Vagina (tissue), 2 donors: ENCODE data around the gene ATP6V0D1. TPM values are rescaled to one million over a fixed set of nuclear protein-coding genes. Genes with fewer than 3 reads are reported as not detected.
A peak's percentile ranks its signal among the peaks of the same experiment; 100 is the strongest.

ENCODE experiments used
- DNase-seq, 2 donors: peaks; one replicate each; pipeline ENCODE4 v3.0.0-alpha.2; 2017; ENCODE audit errors: extremely low spot score in 2 of 2
- H3K27ac ChIP-seq: fragments of 200-600 bp; sonication (generic); one replicate; pipeline ENCODE4 v1.5.1; 2019
- H3K27me3 ChIP-seq: fragments of 200-600 bp; sonication (generic); one replicate; pipeline ENCODE4 v1.5.1; 2019
- H3K36me3 ChIP-seq, 2 donors: fragments of 200-600 bp; sonication (generic); one replicate each; pipeline ENCODE4 v1.5.1; 2017 to 2019
- H3K4me1 ChIP-seq: fragments of 200-600 bp; sonication (generic); one replicate; pipeline ENCODE4 v1.5.1; 2019
- H3K4me3 ChIP-seq, 2 donors: fragments of 200-600 bp; sonication (generic); 1 replicate in 1 of 2; 2 replicates in 1 of 2; pipeline ENCODE4 v1.5.1; 2016 to 2019
- H3K9me3 ChIP-seq: fragments of 200-600 bp; sonication (generic); one replicate; pipeline ENCODE4 v1.5.1; 2019
- CTCF ChIP-seq, 3 experiments: fragments of 450-650 bp in 2 of 3; fragments of 200-600 bp in 1 of 3; sonication (generic) in 1 of 3; IDR thresholded peaks; one replicate each; pipeline ENCODE4 v1.5.1; 2017 to 2019; ENCODE audit warnings: antibody characterized with exemption in 3 of 3, mild to moderate bottlenecking in 2 of 3, moderate library complexity in 2 of 3
- POLR2A ChIP-seq, 2 donors: fragments of 450-650 bp; IDR thresholded peaks; one replicate each; pipeline ENCODE4 v1.6.1; 2017; ENCODE audit warnings: antibody characterized with exemption in 2 of 2, mild to moderate bottlenecking in 2 of 2, moderate library complexity in 2 of 2
- POLR2AphosphoS5 ChIP-seq, 2 donors: sonication (generic); formaldehyde crosslinking; IDR thresholded peaks; one replicate each; pipeline ENCODE4 v1.9.0; 2017; ENCODE audit warnings: antibody characterized with exemption in 2 of 2, mild to moderate bottlenecking in 2 of 2, low read depth in 1 of 2; ENCODE audit not compliant: insufficient read depth in 1 of 2
- intact Hi-C: fragments of 100-400 bp; cut with DNase I; formaldehyde crosslinking; loops from one replicate; pipeline ENCODE4 v1.15.1; 2023
- total RNA-seq: library from RNA; depleted of rRNA; stranded (reverse); fragments of >200 nt; gene quantifications from one replicate; pipeline ENCODE4 v1.2.3, GENCODE V29; 2016

Gene ATP6V0D1
- total RNA-seq, 1 donor from 2014 or later = 110 TPM

GRCh38 chr16:67468731-67469130 is 12.2 kb downstream of the ATP6V0D1 start:
- TF ChIP-seq POLR2AphosphoS5 (IDR thresholded peaks at IDR 0.05; ENCODE audit: insufficient read depth in 1 of 2, low read depth in 1 of 2) (no peak), CTCF (IDR thresholded peaks at IDR 0.05) (no peak), POLR2A (IDR thresholded peaks at IDR 0.05) (no peak)
- intact Hi-C loops = no loop called here

GRCh38 chr16:67466581-67466980 is 14.4 kb downstream of the ATP6V0D1 start:
- no peak for DNase-seq
- Histone ChIP-seq H3K4me1 (peaks cover 71% of the 10 kb centered on the region), H3K4me3 (no peak overlapping the region), H3K36me3 (no peaks in the 10 kb centered on the region), H3K9me3 (no peaks in the 10 kb centered on the region), H3K27ac (no peak overlapping the region), H3K27me3 (no peaks in the 10 kb centered on the region)
- intact Hi-C loops = no loop called here
- TF ChIP-seq POLR2AphosphoS5 (IDR thresholded peaks at IDR 0.05; ENCODE audit: insufficient read depth in 1 of 2, low read depth in 1 of 2) (no peak), CTCF (IDR thresholded peaks at IDR 0.05) (no peak), POLR2A (IDR thresholded peaks at IDR 0.05) (no peak)

More at GRCh38 chr16:67468731-67469130, 12.2 kb downstream of the ATP6V0D1 start:
- H3K4me3 ChIP-seq = no peak overlapping the region
- DNase-seq = no peak
- peaks cover 56% of the 10 kb centered on the region for H3K4me1 ChIP-seq
- no peaks in the 10 kb centered on the region for H3K36me3 ChIP-seq
- no peaks in the 10 kb centered on the region for H3K27me3 ChIP-seq
- H3K27ac ChIP-seq = no peak overlapping the region
- H3K9me3 ChIP-seq = no peaks in the 10 kb centered on the region

GRCh38 chr16:67464565-67464964 is 16.4 kb downstream of the ATP6V0D1 start:
- Histone ChIP-seq H3K27me3 (no peaks in the 10 kb centered on the region), H3K4me3 (no peak overlapping the region), H3K36me3 (no peaks in the 10 kb centered on the region), H3K27ac (peak overlapping the region; percentile 66), H3K4me1 (peaks cover 77% of the 10 kb centered on the region), H3K9me3 (no peaks in the 10 kb centered on the region)
- intact Hi-C loops = loop anchor here (2.0 kb wide), 1 partner anchor 34 kb away; the partner anchor contains the start of gene HSD11B2
- DNase-seq = no peak
- TF ChIP-seq POLR2AphosphoS5 (IDR thresholded peaks at IDR 0.05; ENCODE audit: insufficient read depth in 1 of 2, low read depth in 1 of 2) (no peak), POLR2A (IDR thresholded peaks at IDR 0.05) (no peak), CTCF (IDR thresholded peaks at IDR 0.05) (no peak)

- Histone ChIP-seq H3K27me3 (no peaks in the 10 kb centered on the region), H3K9me3 (no peaks in the 10 kb centered on the region), H3K4me1 (peaks cover 77% of the 10 kb centered on the region), H3K36me3 (no peaks in the 10 kb centered on the region), H3K27ac (peak overlapping the region; percentile 81), H3K4me3 (no peak overlapping the region)
- no peak for TF ChIP-seq POLR2AphosphoS5 (IDR thresholded peaks at IDR 0.05; ENCODE audit: insufficient read depth in 1 of 2, low read depth in 1 of 2)
- no peak for TF ChIP-seq POLR2A (IDR thresholded peaks at IDR 0.05)
- TF ChIP-seq CTCF (IDR thresholded peaks at IDR 0.05) = no peak
- DNase-seq = no peak
- intact Hi-C loops = loop anchor here (2.0 kb wide), 1 partner anchor 33 kb away; the partner anchor contains the start of gene HSD11B2
Measured at GRCh38 chr16:67463691-67464090, 17.3 kb downstream of the ATP6V0D1 start.

- Histone ChIP-seq H3K9me3 (no peaks in the 10 kb centered on the region), H3K4me1 (peaks cover 82% of the 10 kb centered on the region), H3K27me3 (no peaks in the 10 kb centered on the region), H3K4me3 (no peak overlapping the region), H3K36me3 (no peaks in the 10 kb centered on the region), H3K27ac (peak overlapping the region; percentile 81)
- no peak for DNase-seq
- intact Hi-C loops = no loop called here
- TF ChIP-seq CTCF (IDR thresholded peaks at IDR 0.05) (no peak), POLR2AphosphoS5 (IDR thresholded peaks at IDR 0.05; ENCODE audit: insufficient read depth in 1 of 2, low read depth in 1 of 2) (no peak), POLR2A (IDR thresholded peaks at IDR 0.05) (no peak)
Measured at GRCh38 chr16:67463059-67463458, 17.9 kb downstream of the ATP6V0D1 start.
